ENCODE data around the gene MBD4. TPM values are rescaled to one million over a fixed set of nuclear protein-coding genes. Genes with fewer than 3 reads are reported as not detected.

The MBD4 gene
- total RNA-seq, 4 donors from 2014 or later, result 15.0 to 34.4 (median 30.4) TPM

DNA sequence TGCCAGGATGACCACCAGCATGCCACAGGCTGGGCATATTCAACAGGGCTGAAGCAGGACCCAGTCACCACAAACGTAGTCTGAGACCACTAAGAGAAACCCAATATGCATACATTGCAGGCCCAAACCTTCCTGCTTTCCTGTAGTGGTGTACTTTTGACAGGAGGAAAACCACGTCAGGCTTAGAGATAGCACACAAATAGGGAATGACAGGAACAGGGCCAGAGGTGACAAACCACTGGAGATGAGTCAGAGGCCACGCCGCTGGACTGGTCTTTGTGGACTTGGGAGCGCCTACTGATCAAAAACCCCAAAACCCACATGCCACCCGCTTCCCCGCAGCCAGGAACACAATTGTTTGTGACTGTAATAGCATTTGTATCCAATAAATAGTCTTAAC lies 7.7 kb downstream of the MBD4 start:
- intact Hi-C loops (cut with DNase I; ENCODE audit: low total_unique reads), result no loop called here
- H3K27ac ChIP-seq, result no peak overlapping the region
- no peaks in the 10 kb centered on the region for H3K9me3 ChIP-seq
- peaks cover 0 to 40% (median 13%) of the 10 kb centered on the region in 4 donors for H3K36me3 ChIP-seq
- peaks cover 3 to 48% (median 15%) of the 10 kb centered on the region in 4 donors for H3K4me1 ChIP-seq
- H3K4me3 ChIP-seq, result no peak overlapping the region
- WGBS, 2 donors (ENCODE audit: low coverage in 1 of 2), result 80% methylated on average over 7 of the region's 7 CpGs; no CpG with 5 or more reads in 1 of the 2 donors
- TF ChIP-seq POLR2AphosphoS5 (IDR thresholded peaks at IDR 0.05) (no peak), POLR2A (IDR thresholded peaks at IDR 0.05) (no peak), EP300 (IDR thresholded peaks at IDR 0.05; ENCODE audit: low read depth) (no peak), CTCF (IDR thresholded peaks at IDR 0.05) (no peak)
- DNase-seq, result no peak
- no peaks in the 10 kb centered on the region for H3K27me3 ChIP-seq
- in situ Hi-C loops (cut with MboI; ENCODE audit: low pct_ligation_motif_present in 1 of 4, low pct_unique_long_range_greater_than_20kb in 1 of 4, low sequenced_read_pairs in 3 of 4), result no loop called here

DNA sequence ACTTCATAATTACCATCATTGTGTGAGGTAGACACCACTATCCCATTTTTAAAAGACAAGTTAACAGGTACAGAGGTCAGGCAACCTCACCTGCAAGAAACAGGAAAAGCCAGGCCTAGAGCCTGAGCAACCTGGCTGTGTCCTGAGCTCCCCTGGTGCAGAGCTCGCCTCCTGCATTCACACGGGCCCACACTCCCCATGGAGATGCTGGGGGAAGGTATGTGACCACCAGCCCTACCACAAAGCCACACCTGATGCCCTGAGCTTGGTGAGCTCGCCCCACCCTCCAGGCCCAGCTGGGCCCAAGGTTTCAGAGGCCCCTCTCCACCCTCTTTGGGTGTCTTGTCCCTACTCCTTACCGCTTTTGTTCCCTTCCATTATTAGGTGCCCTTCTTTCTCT lies 10.1 kb downstream of the MBD4 start:
- DNase-seq, result no peak
- Histone ChIP-seq H3K36me3 (peaks cover 0 to 33% (median 13%) of the 10 kb centered on the region in 4 donors), H3K9me3 (no peaks in the 10 kb centered on the region), H3K27ac (peak overlapping the region in 1 of 4 donors; percentile 62), H3K4me1 (peaks cover 3 to 27% (median 10%) of the 10 kb centered on the region in 4 donors), H3K4me3 (no peak overlapping the region), H3K27me3 (no peaks in the 10 kb centered on the region)
- intact Hi-C loops (cut with DNase I; ENCODE audit: low total_unique reads), result no loop called here
- TF ChIP-seq POLR2AphosphoS5 (IDR thresholded peaks at IDR 0.05), result no peak
- TF ChIP-seq EP300 (IDR thresholded peaks at IDR 0.05; ENCODE audit: low read depth), result no peak
- no peak for TF ChIP-seq POLR2A (IDR thresholded peaks at IDR 0.05)
- TF ChIP-seq CTCF (IDR thresholded peaks at IDR 0.05), result no peak
- in situ Hi-C loops (cut with MboI; ENCODE audit: low pct_ligation_motif_present in 1 of 4, low pct_unique_long_range_greater_than_20kb in 1 of 4, low sequenced_read_pairs in 3 of 4), result no loop called here
- WGBS, 2 donors (ENCODE audit: low coverage in 1 of 2), result 71 to 100% methylated on average over 1 to 4 of the region's 4 CpGs

- Histone ChIP-seq H3K27me3 (no peaks in the 10 kb centered on the region), H3K9me3 (no peaks in the 10 kb centered on the region), H3K4me1 (peaks cover 3 to 22% (median 10%) of the 10 kb centered on the region in 4 donors), H3K27ac (peak overlapping the region; percentile 60 to 74 (median 68)), H3K4me3 (peak overlapping the region in 1 of 4 donors; percentile 44), H3K36me3 (peaks cover 0 to 32% (median 13%) of the 10 kb centered on the region in 4 donors)
- intact Hi-C loops (cut with DNase I; ENCODE audit: low total_unique reads) (no loop called here), in situ Hi-C loops (cut with MboI; ENCODE audit: low pct_ligation_motif_present in 1 of 4, low pct_unique_long_range_greater_than_20kb in 1 of 4, low sequenced_read_pairs in 3 of 4) (no loop called here)
- no peak for DNase-seq
- WGBS, 2 donors (ENCODE audit: low coverage in 1 of 2), result 81 to 85% methylated on average over 3 of the region's 3 CpGs
- no peak for TF ChIP-seq EP300 (IDR thresholded peaks at IDR 0.05; ENCODE audit: low read depth)
- no peak for TF ChIP-seq POLR2AphosphoS5 (IDR thresholded peaks at IDR 0.05)
- TF ChIP-seq CTCF (IDR thresholded peaks at IDR 0.05), result no peak
- no peak for TF ChIP-seq POLR2A (IDR thresholded peaks at IDR 0.05)
These were observed 10.7 kb downstream of the MBD4 start for GRCh38 chr3:129429080-129429451.

DNA sequence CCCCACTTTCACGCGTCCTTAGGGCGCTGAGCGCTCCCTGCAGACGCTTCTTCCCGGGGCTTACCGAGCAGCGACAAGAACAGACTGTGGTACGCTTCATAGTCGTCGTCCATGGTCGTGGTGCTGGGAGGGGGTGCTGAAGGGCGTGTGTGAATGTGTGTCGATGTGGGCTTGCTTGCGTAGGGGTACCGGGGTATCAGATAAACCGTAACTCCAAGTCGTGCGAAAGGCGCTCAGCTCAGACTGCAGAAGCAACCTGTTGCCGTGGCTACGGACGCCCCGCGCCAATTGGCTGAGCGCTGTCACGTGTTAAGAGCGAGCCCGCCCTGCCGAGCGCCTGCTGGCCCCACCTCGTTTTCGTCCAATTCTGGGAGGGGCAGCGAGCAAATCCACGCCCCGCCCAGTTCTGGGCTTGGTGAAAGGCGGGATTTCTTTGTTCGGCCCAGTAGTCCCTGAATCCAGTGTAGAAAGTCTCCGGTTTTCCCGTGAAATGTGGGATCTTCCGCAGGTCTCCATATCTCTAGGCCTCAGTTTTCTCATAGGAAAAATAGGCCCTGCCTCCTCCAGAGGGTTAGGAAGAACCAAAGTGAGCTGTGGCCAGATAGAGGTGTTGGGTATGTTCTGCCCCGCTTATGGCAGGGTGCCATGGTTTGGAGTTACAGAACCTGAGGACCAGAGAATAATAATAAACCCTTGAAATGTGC lies 11.2 kb downstream of the MBD4 start, which contains the start of gene EFCAB12:
Gene EFCAB12 (minus strand): TSS at position 261 of the 704 bp plus-strand sequence. CDS start 148 bp downstream, at position 113.
- Histone ChIP-seq H3K36me3 (peaks cover 0 to 27% (median 11%) of the 10 kb centered on the region in 4 donors), H3K4me3 (peak within 1 kb of the TSS; percentile 5 to 80 (median 34)), H3K27ac (peak within 1 kb of the TSS; percentile 60 to 74 (median 68)), H3K27me3 (no peaks in the 10 kb centered on the region), H3K4me1 (peaks cover 3 to 22% (median 10%) of the 10 kb centered on the region in 4 donors), H3K9me3 (no peaks in the 10 kb centered on the region)
- DNase-seq, result peak; percentile 96
- WGBS, 2 donors (ENCODE audit: low coverage in 1 of 2), result 5 to 40% methylated on average over 1 to 42 of the region's 42 CpGs
- TF ChIP-seq POLR2AphosphoS5 (IDR thresholded peaks at IDR 0.05) (peak in 2 of 3 donors; percentile 22 to 57), POLR2A (IDR thresholded peaks at IDR 0.05) (peak; percentile 26), CTCF (IDR thresholded peaks at IDR 0.05) (no peak)
- intact Hi-C loops (cut with DNase I; ENCODE audit: low total_unique reads) (no loop called here), in situ Hi-C loops (cut with MboI; ENCODE audit: low pct_ligation_motif_present in 1 of 4, low pct_unique_long_range_greater_than_20kb in 1 of 4, low sequenced_read_pairs in 3 of 4) (no loop called here)
